Activated CD8-positive, alpha-beta memory T cell treated with anti-CD3 and anti-CD28 coated beads for 1 hour (primary cell): ENCODE results near the gene IFT88.
A peak's percentile ranks its signal among the peaks of the same experiment; 100 is the strongest.

Experiments used
- DNase-seq, 2 donors: peaks; one replicate each; pipeline ENCODE4 v3.0.0-alpha.2; 2020; ENCODE audit warnings: low read depth in 1 of 2; ENCODE audit errors: extremely low read depth in 1 of 2

IFT88 gene

DNA sequence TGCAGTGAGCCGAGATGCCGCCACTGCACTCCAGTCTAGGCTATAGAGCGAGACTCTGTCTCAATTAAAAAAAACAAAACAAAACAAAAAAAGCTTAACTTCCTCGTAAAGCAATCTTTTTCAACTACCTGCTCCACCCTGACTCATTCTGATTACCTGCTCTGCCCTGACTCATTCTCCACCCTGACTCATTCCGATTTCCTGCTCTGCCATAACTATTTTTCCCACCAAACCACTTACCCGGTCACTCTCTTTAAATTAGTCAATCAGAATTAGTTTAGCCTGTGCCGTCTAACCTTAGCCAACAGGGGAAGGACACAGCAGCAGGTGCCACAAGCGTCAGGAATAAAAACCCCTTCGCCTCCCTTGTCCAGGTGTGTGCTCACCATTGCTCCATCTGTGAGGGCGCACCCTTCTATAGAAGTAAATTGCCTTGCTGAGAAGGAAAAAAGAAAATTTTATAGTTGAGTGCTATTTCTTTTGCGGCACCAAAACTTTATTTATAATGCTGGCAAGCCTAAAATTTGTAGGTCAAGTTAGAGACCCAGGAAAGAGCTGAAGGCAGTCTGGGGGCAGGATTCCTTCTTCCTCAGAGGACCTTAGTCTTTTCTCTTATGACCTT, 1.7 kb upstream of the IFT88 start:
- DNase-seq: no peak

DNA sequence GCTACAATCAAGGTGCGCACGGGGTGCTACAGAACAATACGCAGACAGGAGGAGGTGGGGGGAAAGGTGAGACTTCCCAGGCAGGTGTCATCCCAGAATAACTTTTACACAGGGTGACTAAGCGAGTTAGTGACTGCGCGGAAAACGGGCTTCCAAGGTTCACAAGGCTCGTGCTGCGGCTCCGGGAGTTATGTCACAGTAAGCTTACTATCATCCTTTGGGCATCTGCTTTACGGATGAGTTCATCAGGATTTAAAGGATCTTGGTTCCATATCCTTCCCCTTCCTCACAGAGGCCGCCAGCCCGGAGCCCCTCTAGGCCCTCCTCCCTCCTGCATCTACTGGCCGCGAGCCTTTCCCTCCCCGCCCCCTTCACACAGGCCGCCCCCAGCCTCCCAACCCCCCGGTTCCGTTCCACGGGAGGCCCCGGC, 474 bp upstream of the IFT88 start:
- DNase-seq: peak in 1 of 2 donors; percentile 4

DNA sequence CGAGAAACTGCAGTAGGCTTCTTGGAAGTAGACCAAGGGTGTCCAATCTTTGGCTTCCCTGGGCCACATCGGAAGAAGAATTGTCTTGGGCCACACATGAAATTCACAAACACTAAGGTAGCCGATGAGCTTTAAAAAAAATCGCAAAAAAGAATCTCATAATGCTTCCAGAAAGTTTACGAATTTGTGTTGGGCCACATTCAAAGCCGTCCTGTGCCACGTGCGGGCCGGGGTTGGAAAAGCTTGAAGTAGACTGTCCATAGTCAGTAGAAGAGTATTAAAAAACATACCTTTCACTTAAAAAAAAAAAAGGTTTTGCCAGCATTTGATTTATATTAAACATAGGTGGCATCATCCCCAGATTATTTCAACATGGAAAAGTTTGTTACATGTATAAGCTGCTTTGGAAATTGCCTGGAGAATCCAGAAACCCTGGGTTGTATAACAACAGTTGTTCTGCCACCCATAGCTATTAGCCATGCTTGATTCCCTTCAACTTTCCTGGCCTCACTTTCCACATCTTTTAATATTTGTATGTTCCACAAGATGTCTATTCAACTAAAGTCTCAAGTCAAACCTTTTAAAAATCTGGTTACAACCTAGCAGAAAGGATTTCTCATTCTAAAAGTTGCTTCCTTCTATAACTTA, 1.0 kb downstream of the IFT88 start:
- DNase-seq: no peak

DNA sequence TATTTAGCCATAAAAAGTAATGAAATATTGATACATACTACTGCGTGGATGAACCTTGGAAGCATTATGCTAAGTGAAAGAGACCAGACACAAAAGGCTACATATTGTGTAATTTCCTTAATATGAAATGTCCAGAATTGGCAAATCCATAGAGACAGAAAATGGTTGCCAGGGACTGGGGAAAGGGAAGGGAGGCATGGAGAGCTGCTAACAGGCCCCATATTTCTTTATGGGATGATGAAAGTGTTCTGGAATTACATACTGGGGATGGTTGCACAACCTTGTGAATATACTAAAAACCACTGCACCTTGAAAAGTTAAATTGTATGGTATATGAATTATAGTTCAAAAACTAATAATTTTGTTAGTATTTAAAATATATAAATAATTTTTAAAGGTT, 3.6 kb downstream of the IFT88 start:
- DNase-seq: no peak

DNA sequence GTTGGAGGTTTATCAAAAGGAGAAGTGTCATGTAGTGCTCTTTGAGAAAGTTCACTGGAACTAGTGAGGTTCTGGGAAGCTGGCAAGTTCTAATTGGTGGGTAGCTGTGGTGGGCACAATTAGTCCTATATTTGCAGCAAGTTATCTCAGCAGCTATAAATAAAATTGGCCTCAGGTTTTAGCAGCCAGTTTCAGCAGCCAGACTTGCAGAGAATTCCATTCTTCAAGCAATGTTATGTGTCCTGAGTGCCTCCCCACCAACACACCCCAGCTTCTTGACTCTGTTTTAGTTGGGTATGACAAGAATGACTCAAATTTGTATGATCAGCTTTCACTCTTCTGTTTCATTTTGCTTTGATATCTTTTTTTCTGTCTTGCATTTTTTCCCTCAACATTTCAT, 4.7 kb downstream of the IFT88 start:
- no peak for DNase-seq

DNA sequence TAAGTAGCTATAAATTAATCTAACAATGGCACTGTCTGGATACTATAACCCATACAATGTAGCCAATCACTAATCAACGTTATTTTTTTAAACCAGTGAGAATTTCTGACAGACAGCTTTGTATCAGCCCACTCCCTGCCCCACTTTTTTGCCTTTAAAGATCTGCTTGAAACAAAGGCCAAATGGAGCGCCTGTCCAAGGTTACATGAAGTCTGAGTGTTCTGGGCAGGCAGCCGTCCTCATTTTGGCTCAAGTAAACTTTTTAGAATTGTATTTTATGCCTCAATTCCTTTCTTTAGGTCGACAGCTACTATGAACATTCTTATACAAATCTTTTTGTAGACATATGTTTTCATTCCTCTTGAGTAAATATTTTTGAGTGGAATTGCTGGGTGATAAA, 6.2 kb downstream of the IFT88 start:
- no peak for DNase-seq

DNA sequence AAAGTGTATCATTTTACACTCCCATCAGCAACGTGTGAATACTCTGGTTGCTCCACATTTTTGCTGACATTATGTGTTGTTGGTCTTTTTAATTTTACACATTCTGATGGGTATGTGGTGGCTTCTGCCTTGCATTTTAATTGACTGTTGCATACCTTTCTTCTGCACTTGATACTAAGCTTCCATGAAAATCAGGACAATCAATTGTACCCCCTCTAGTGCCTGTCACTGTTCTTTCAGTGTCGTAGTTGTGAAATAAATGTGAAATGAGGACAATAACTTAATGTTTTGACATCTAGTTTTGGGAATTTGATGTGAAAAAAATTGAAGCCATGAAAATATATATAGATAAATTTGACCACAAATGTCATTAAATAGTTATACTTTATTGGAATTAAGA, 6.7 kb downstream of the IFT88 start:
- DNase-seq: no peak

- DNase-seq: no peak
Observed at GRCh38 chr13:20579191-20579590, 12.2 kb downstream of the IFT88 start.

DNA sequence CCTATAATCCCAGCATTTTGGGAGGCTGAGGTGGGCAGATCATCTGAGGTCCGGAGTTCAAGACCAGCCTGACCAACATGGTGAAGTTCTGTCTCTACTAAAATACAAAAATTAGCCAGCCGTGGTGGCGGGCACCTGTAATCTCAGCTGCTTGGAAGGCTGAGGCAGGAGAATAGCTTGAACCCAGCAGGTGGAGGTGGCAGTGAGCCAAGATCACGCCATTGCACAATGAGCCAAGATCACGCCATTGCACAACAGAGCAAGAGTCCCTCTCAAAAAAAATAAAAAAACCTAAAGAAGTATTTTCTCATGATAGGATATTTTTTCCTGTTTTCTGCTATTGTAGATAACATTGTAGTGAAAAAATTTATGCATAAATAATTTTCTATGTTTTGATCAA, 13.3 kb downstream of the IFT88 start:
- no peak for DNase-seq

DNA sequence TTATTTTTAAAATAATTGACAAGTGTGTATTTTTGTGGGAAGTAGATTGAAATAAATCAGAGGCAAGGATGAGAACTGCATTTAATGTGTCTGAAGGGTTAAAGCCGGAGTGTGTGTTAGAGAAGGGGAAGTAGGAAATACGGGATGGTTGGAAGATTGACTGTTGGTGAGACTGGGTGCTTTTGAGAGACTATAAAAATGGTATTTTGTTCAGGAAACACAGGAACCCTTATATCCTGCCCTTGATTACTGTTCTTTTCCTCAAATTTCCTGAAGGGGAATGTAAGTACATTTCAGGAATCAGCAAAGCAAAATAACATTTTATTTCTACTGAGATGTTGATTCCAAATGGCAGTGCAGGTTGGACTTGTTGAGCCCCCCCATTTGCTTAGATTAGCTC, 15.1 kb downstream of the IFT88 start:
- DNase-seq: no peak

DNA sequence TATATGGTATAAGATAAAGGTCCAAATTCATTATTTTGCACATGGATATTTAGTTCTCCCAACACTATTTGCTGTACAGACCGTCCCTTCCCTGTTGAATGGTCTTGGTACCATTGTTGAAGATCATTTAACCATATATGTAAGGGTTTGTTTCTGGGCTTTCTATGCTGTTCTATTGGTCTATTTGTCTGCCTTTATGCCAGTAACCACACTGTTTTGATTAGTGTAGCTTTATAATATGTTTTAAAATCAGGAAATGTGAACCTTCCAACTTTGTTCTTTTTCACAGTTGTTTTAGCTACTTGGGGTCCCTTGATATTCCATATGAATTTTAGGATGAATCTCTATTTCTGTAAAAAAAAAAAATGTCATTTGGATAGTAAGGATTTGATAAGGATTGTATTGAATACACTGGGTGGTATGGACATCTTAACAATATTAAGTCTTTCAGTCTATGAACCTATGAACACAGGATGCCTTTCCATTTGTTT, 16.9 kb downstream of the IFT88 start:
- no peak for DNase-seq

DNA sequence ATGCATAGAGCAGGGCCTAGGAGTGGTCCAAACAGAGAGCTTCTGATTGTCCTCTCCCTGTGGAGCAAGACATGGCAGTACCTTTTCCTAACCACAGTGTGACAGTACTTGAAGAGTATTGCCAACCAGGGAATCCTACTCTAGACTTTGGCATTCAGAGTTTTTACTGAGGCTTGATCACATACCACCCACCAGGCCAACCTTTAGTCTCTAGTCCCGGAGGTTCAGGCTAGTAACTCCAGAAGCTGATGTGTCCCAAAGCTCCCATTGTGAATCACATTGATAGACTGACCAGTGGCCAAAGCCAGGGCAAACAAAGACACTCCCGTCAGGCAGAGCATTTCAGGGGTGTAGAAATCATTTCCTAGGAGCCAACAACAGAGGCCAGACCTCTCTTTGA, 18.4 kb downstream of the IFT88 start:
- no peak for DNase-seq

DNA sequence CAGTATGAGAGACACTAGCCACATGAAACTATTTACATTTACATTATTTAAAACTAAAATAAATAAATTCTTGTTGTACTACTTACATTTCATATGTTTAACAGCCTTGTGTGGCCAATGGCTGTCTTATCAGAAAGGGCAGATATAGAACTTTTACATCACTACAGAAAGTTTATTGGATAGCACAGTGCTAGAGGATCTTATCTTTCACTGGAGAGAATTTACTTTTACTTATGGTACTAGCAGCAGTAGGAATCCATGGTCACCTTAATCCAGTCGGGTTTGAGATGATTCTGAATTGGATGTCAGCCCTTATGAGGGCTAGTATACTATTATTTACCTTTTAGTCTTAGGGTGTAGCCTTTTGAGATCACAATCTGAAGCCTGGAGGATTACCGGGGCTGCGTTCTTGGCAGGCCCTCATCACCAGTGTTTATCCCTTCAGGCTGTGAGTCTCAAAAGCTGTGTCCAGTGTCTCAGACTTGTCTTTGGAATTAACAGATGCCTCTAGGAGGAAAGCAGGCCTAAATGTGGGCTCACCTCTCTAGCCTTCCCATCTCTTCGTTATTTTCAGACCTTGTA, 21.7 kb downstream of the IFT88 start:
- no peak for DNase-seq

- no peak for DNase-seq
Observed at GRCh38 chr13:20590561-20590960, 23.6 kb downstream of the IFT88 start.

DNA sequence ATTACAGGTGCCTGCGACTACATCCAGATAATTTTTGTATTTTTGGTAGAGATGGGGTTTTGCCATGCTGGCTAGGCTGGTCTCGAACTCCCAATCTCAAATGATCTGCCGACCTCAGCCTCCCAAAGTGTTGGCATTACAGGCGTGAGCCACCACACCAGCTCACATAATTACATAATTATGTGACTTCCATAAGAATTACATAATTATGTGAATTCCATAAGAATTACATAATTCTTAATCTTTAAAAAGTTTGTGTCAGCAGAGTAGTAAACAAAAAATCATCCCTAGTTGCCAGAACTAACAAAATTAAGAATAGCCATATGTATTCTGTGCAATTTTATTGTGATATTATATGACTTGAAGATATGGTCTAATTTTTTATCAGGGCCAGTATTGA, 25.6 kb downstream of the IFT88 start:
- DNase-seq: no peak

GRCh38 chr13:20594280-20594679, 27.3 kb downstream of the IFT88 start:
- no peak for DNase-seq

- DNase-seq: no peak
Observed at GRCh38 chr13:20607015-20607414, 40.1 kb downstream of the IFT88 start.

DNA sequence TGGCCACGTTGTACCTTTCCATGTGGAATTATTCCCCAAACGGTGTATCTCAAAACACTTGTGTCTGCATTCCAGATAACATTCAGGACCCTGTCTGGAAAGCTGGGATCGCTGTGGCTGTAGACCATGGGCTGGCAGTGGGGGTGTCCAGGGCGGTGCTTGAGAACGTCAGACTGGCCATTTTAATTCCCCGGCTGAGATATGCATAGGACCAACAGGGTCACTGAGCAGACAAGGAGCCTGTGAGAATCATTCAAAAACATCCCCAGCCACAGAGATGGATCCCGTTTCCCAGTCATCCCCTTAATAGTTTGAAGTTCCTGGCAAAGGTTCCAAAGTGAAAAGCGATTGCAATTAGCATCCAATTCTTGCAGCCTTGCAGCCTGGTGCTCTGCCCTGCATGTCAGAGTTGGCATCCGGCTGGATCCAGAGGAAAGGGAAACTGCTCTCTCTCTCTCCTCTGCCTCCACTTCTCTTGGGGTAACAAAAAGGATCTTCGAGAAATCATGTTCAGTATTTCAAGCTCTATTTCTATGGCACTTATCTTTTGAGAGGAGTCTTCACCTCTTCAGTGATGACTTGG, 41.6 kb downstream of the IFT88 start:
- no peak for DNase-seq

- DNase-seq: no peak
Observed at GRCh38 chr13:20609145-20609544, 42.2 kb downstream of the IFT88 start.

DNA sequence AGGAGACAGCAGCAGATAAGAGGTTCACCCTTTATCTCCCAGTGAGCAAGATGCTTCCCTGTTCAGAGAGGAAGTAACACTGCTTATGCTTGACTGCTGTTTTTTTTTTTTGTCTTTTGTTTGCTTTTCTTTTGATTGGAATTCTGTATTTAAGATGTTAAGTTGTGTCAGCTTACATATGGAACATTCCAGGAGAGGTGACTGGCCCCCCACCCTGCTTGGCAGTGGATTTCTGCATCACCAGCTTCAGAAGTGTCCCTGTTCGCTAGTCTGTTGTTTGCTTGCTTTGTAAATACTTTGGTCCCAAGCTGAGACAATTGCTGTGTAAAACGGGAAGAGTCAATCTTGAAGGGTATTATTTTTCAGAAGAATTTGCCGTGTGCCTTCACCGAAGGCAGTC, 43.0 kb downstream of the IFT88 start:
- DNase-seq: no peak

DNA sequence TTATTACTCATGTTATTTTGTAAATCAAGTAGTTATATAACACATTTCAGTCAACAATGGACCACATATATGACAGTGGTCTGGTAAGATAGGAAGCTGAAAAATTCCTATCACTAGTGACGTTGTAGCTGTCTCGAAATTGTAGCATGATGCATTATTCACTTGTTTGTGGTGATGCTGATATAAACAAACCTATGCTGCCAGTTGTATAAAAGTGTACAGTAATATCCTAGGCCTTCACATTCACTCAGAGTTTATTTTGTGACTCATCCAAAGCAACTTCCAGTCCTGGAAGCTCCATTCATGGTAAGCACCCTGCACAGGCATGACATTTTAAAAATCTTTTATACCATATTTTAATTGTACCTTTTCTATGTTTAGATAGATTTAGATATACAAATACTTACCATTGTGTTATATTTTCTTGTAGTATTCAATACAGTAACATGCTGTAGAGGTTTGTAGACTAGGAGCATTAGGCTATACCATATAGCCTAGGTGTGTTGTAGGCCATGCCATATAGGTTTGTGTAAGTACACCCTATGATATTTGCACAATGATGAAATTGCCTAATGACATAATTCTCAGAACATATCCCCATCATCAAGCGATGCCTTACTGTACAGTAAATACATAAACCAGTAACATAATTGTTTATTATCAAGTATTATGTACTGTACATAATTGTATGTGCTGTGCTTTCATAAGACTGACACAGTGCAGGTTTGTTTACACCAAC, 49.3 kb downstream of the IFT88 start:
- no peak for DNase-seq
